ENCODE data around the gene OR10D3.

Gene OR10D3

GRCh38 chr11:124197999-124198398 is 14.9 kb downstream of the OR10D3 start:
- peaks cover 0 to 8% (median 1%) of the 10 kb centered on the region in 4 donors for H3K4me1 ChIP-seq
- no peaks in the 10 kb centered on the region for H3K36me3 ChIP-seq
- no peak for TF ChIP-seq CTCF (IDR thresholded peaks at IDR 0.05)
- H3K9me3 ChIP-seq, result no peaks in the 10 kb centered on the region
- H3K27me3 ChIP-seq, result no peaks in the 10 kb centered on the region
- H3K27ac ChIP-seq, result no peak overlapping the region
- no peak for DNase-seq
- no peak overlapping the region for H3K4me3 ChIP-seq
- intact Hi-C loops (cut with DNase I; ENCODE audit: low total_unique reads), result no loop called here

GRCh38 chr11:124198897-124199296 is 15.8 kb downstream of the OR10D3 start:
- H3K9me3 ChIP-seq, result no peaks in the 10 kb centered on the region
- H3K27me3 ChIP-seq, result no peaks in the 10 kb centered on the region
- no peak for DNase-seq
- intact Hi-C loops (cut with DNase I; ENCODE audit: low total_unique reads), result no loop called here
- H3K36me3 ChIP-seq, result no peaks in the 10 kb centered on the region
- TF ChIP-seq CTCF (IDR thresholded peaks at IDR 0.05), result no peak
- no peak overlapping the region for H3K27ac ChIP-seq
- no peak overlapping the region for H3K4me3 ChIP-seq
- peaks cover 0 to 4% (median 0%) of the 10 kb centered on the region in 4 donors for H3K4me1 ChIP-seq

- no peaks in the 10 kb centered on the region for H3K36me3 ChIP-seq
- H3K9me3 ChIP-seq, result no peaks in the 10 kb centered on the region
- TF ChIP-seq CTCF (IDR thresholded peaks at IDR 0.05), result no peak
- no peaks in the 10 kb centered on the region for H3K27me3 ChIP-seq
- no peak for DNase-seq
- no peak overlapping the region for H3K27ac ChIP-seq
- H3K4me1 ChIP-seq, result no peaks in the 10 kb centered on the region
- no peak overlapping the region for H3K4me3 ChIP-seq
- intact Hi-C loops (cut with DNase I; ENCODE audit: low total_unique reads), result no loop called here
Measured at GRCh38 chr11:124199702-124200101, 16.6 kb downstream of the OR10D3 start.

GRCh38 chr11:124200671-124201070 is 17.5 kb downstream of the OR10D3 start:
- no peaks in the 10 kb centered on the region for H3K36me3 ChIP-seq
- no peaks in the 10 kb centered on the region for H3K4me1 ChIP-seq
- H3K4me3 ChIP-seq, result no peak overlapping the region
- intact Hi-C loops (cut with DNase I; ENCODE audit: low total_unique reads), result no loop called here
- no peak for TF ChIP-seq CTCF (IDR thresholded peaks at IDR 0.05)
- H3K9me3 ChIP-seq, result no peaks in the 10 kb centered on the region
- H3K27ac ChIP-seq, result no peak overlapping the region
- H3K27me3 ChIP-seq, result no peaks in the 10 kb centered on the region
- no peak for DNase-seq

GRCh38 chr11:124202951-124203350 is 19.8 kb downstream of the OR10D3 start:
- Histone ChIP-seq H3K4me3 (no peak overlapping the region), H3K4me1 (no peaks in the 10 kb centered on the region), H3K27me3 (no peaks in the 10 kb centered on the region), H3K36me3 (no peaks in the 10 kb centered on the region), H3K9me3 (no peaks in the 10 kb centered on the region), H3K27ac (no peak overlapping the region)
- TF ChIP-seq CTCF (IDR thresholded peaks at IDR 0.05), result no peak
- intact Hi-C loops (cut with DNase I; ENCODE audit: low total_unique reads), result no loop called here
- DNase-seq, result no peak

GRCh38 chr11:124204008-124204407 is 20.9 kb downstream of the OR10D3 start:
- no peak overlapping the region for H3K4me3 ChIP-seq
- intact Hi-C loops (cut with DNase I; ENCODE audit: low total_unique reads), result no loop called here
- no peaks in the 10 kb centered on the region for H3K9me3 ChIP-seq
- H3K36me3 ChIP-seq, result no peaks in the 10 kb centered on the region
- no peaks in the 10 kb centered on the region for H3K27me3 ChIP-seq
- H3K27ac ChIP-seq, result no peak overlapping the region
- no peak for TF ChIP-seq CTCF (IDR thresholded peaks at IDR 0.05)
- DNase-seq, result no peak
- H3K4me1 ChIP-seq, result no peaks in the 10 kb centered on the region
